Tibial nerve (tissue), 4 donors: ENCODE data around the gene SLC25A30.

ENCODE experiments used
- EP300 ChIP-seq, 2 donors: sonication (generic); formaldehyde crosslinking; IDR thresholded peaks; one replicate each; pipeline ENCODE4 v1.6.1; 2017; ENCODE audit warnings: antibody characterized with exemption in 2 of 2, mild to moderate bottlenecking in 1 of 2
- POLR2A ChIP-seq, 2 donors: fragments of 450-650 bp; IDR thresholded peaks; one replicate each; pipeline ENCODE4 v1.6.1; 2017; ENCODE audit warnings: antibody characterized with exemption in 2 of 2, mild to moderate bottlenecking in 2 of 2, moderate library complexity in 2 of 2
- TF ChIP-seq, protein P1 (sequence below), 5 experiments: fragments of 200-600 bp in 3 of 5; fragments of 450-650 bp in 2 of 5; sonication (generic) in 3 of 5; IDR thresholded peaks; one replicate each; pipeline ENCODE4 v1.5.1; 2016 to 2019; ENCODE audit warnings: antibody characterized with exemption in 5 of 5, mild to moderate bottlenecking in 3 of 5, moderate library complexity in 2 of 5

DNA sequence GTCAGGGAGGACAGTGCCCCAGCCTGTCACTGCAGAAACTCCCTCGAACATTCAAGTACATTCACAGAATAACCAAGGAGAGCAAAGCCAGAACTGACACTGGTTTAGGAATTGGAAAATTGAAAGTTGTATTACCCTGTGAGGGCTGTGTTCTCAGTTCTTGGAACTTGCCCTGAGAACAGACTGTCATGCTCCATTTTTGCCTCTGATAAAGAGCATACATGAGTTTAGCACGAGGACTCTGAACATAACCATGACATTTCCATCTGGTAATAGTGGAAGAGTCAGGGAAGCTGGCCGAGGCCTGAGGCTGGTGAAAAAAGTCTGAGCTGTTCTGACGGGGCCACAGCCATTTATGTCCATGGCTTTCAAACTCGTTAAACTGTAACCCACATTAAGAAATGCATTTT, 15.2 kb upstream of the SLC25A30 start:
- TF ChIP-seq, protein P1, sequence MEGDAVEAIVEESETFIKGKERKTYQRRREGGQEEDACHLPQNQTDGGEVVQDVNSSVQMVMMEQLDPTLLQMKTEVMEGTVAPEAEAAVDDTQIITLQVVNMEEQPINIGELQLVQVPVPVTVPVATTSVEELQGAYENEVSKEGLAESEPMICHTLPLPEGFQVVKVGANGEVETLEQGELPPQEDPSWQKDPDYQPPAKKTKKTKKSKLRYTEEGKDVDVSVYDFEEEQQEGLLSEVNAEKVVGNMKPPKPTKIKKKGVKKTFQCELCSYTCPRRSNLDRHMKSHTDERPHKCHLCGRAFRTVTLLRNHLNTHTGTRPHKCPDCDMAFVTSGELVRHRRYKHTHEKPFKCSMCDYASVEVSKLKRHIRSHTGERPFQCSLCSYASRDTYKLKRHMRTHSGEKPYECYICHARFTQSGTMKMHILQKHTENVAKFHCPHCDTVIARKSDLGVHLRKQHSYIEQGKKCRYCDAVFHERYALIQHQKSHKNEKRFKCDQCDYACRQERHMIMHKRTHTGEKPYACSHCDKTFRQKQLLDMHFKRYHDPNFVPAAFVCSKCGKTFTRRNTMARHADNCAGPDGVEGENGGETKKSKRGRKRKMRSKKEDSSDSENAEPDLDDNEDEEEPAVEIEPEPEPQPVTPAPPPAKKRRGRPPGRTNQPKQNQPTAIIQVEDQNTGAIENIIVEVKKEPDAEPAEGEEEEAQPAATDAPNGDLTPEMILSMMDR (IDR thresholded peaks at IDR 0.05) = no peak
- TF ChIP-seq POLR2A (IDR thresholded peaks at IDR 0.05) (no peak), EP300 (IDR thresholded peaks at IDR 0.05) (no peak)
